Fibroblast of lung (primary cell): ENCODE measurements around the gene AIFM3. TPM values are rescaled to one million over a fixed set of nuclear protein-coding genes. Genes with fewer than 3 reads are reported as not detected.
"Not testable (repeated sequence)": the region's sequence is repeated elsewhere in the genome, so short reads cannot be mapped to it uniquely, and the experiment has no call there.

Experiments used
- DNase-seq, 2 donors: peaks; one replicate each; pipeline versions ENCODE4 v3.0.0 to v3.0.0-alpha.2; 2010; ENCODE audit warnings: low read depth in 2 of 2
- H2AFZ ChIP-seq: 2 replicates; pipeline ENCODE4 v1.5.1; 2012; ENCODE audit warnings: low read length, control low read depth, inconsistent platforms
- H3K27ac ChIP-seq: 2 replicates; pipeline ENCODE4 v1.5.1; 2011; ENCODE audit warnings: low read length, control low read depth; ENCODE audit not compliant: insufficient read depth
- H3K27me3 ChIP-seq: 2 replicates; pipeline ENCODE4 v1.5.1; 2011; ENCODE audit warnings: mild to moderate bottlenecking, low read length; ENCODE audit not compliant: control insufficient read depth, insufficient read depth
- H3K36me3 ChIP-seq: 2 replicates; pipeline ENCODE4 v1.5.1; 2011; ENCODE audit warnings: low read length; ENCODE audit not compliant: control insufficient read depth, insufficient read depth
- H3K4me1 ChIP-seq: 2 replicates; pipeline ENCODE4 v1.5.1; 2011; ENCODE audit warnings: low read length; ENCODE audit not compliant: control insufficient read depth, insufficient read depth; ENCODE audit errors: extremely low read depth
- H3K4me2 ChIP-seq: 2 replicates; pipeline ENCODE4 v1.5.1; 2011; ENCODE audit warnings: low read length, control low read depth; ENCODE audit not compliant: insufficient read depth; ENCODE audit errors: extremely low read depth
- H3K4me3 ChIP-seq, 4 experiments: fragments of 200-600 bp in 1 of 4; sonication (generic) in 1 of 4; replicated peaks in 1 of 4; 2 replicates each; pipeline ENCODE4 v1.5.1; 2011 to 2016; ENCODE audit warnings: low read length in 4 of 4, low read depth in 3 of 4, mild to moderate bottlenecking in 3 of 4, control low read depth in 2 of 4, inconsistent platforms in 1 of 4, mixed read lengths in 1 of 4; ENCODE audit not compliant: insufficient read depth in 1 of 4; ENCODE audit errors: control extremely low read depth in 1 of 4
- H3K79me2 ChIP-seq: 2 replicates; pipeline ENCODE4 v1.5.1; 2012; ENCODE audit warnings: mild to moderate bottlenecking, low read length, inconsistent platforms; ENCODE audit not compliant: control insufficient read depth, insufficient read depth
- H3K9ac ChIP-seq: 2 replicates; pipeline ENCODE4 v1.5.1; 2011; ENCODE audit warnings: mild to moderate bottlenecking, low read length, control low read depth; ENCODE audit not compliant: insufficient read depth
- H3K9me3 ChIP-seq: 2 replicates; pipeline ENCODE4 v1.5.1; 2012; ENCODE audit warnings: low read depth, low read length; ENCODE audit not compliant: control insufficient read depth, insufficient read depth
- H4K20me1 ChIP-seq: 2 replicates; pipeline ENCODE4 v1.5.1; 2011; ENCODE audit warnings: low read length; ENCODE audit not compliant: control insufficient read depth, insufficient read depth; ENCODE audit errors: extremely low read depth
- CTCF ChIP-seq, 2 donors: IDR thresholded peaks in 1 of 2; conservative IDR thresholded peaks in 1 of 2; 1 replicate in 1 of 2; 2 replicates in 1 of 2; pipeline ENCODE4 v1.5.1; 2011 to 2012; ENCODE audit warnings: low read length in 2 of 2, control low read depth in 1 of 2, inconsistent platforms in 1 of 2, low read depth in 1 of 2, mild to moderate bottlenecking in 1 of 2
- EZH2 ChIP-seq: IDR thresholded peaks from 2 replicates; pipeline ENCODE4 v1.5.1; 2012; ENCODE audit warnings: low read length, control low read depth, mild to moderate bottlenecking; ENCODE audit errors: missing control alignments
- polyA plus RNA-seq, 2 donors: library from polyadenylated mRNA; depleted of rRNA in 1 of 2; stranded (reverse) in 1 of 2; unstranded in 1 of 2; fragments of >200 nt; gene quantifications; 2 replicates each; pipeline ENCODE4 v1.2.1, GENCODE V29; 2011 to 2012; ENCODE audit warnings: missing spikeins in 1 of 2
- total RNA-seq: library from RNA; depleted of rRNA; stranded (reverse); fragments of >200 nt; gene quantifications from 2 replicates; pipeline ENCODE4 v1.2.1, GENCODE V29; 2014

AIFM3 gene
- total and polyA plus RNA-seq, 2 donors (not counting 1 experiment from before 2014, with no cell fraction given), result 0.15 to 2.0 TPM

GRCh38 chr22:20937794-20938671 lies 29.0 kb upstream of the AIFM3 start:
- H3K4me1 ChIP-seq, result peaks cover 3% of the 10 kb centered on the region
- H3K36me3 ChIP-seq, result peaks cover 5% of the 10 kb centered on the region

GRCh38 chr22:20939457-20940185 lies 27.4 kb upstream of the AIFM3 start:
- H4K20me1 ChIP-seq, H3K4me3 ChIP-seq, H3K4me2 ChIP-seq, H3K9ac ChIP-seq, H3K27ac ChIP-seq, DNase-seq, H3K4me1 ChIP-seq, H2AFZ ChIP-seq, H3K36me3 ChIP-seq, H3K27me3 ChIP-seq, H3K9me3 ChIP-seq: not testable (repeated sequence)
- H3K79me2 ChIP-seq, result peaks cover 91% of the 10 kb centered on the region

More at GRCh38 chr22:20937794-20938671, 29.0 kb upstream of the AIFM3 start:
- TF ChIP-seq EZH2 (no peak), CTCF (conservative IDR thresholded peaks at IDR 0.05 in 1 of 2, IDR thresholded peaks at IDR 0.05 in 1 of 2; ENCODE audit: low read depth in 1 of 2, low read length in 2 of 2) (no peak)
- Histone ChIP-seq H3K4me2 (no peak overlapping the region), H3K9ac (no peak overlapping the region), H2AFZ (no peak overlapping the region), H4K20me1 (peaks cover 5% of the 10 kb centered on the region), H3K4me3 (no peak overlapping the region), H3K79me2 (peaks cover 90% of the 10 kb centered on the region), H3K27me3 (no peaks in the 10 kb centered on the region), H3K27ac (no peak overlapping the region), H3K9me3 (no peaks in the 10 kb centered on the region)
- no peak for DNase-seq

GRCh38 chr22:20940186-20940651 lies 26.8 kb upstream of the AIFM3 start:
- DNase-seq, result no peak
- H2AFZ ChIP-seq, result no peak overlapping the region
- peaks cover 91% of the 10 kb centered on the region for H3K79me2 ChIP-seq
- H3K27me3 ChIP-seq, result no peaks in the 10 kb centered on the region
- no peak overlapping the region for H3K4me3 ChIP-seq
- H4K20me1 ChIP-seq, result peaks cover 2% of the 10 kb centered on the region
- no peak overlapping the region for H3K9ac ChIP-seq
- no peak overlapping the region for H3K4me2 ChIP-seq
- peaks cover 3% of the 10 kb centered on the region for H3K4me1 ChIP-seq
- no peaks in the 10 kb centered on the region for H3K36me3 ChIP-seq
- H3K27ac ChIP-seq, result no peak overlapping the region
- TF ChIP-seq EZH2 (no peak), CTCF (conservative IDR thresholded peaks at IDR 0.05 in 1 of 2, IDR thresholded peaks at IDR 0.05 in 1 of 2; ENCODE audit: low read depth in 1 of 2, low read length in 2 of 2) (no peak)
- H3K9me3 ChIP-seq, result no peaks in the 10 kb centered on the region
